ENCODE measurements around the gene ZDHHC19. TPM values are rescaled to one million over a fixed set of nuclear protein-coding genes. Genes with fewer than 3 reads are reported as not detected.

Gene ZDHHC19
- total RNA-seq, 3 donors from 2014 or later, result not detected

- DNase-seq (ENCODE audit: low spot score in 2 of 2), result no peak
- intact Hi-C loops (cut with DNase I; ENCODE audit: low total_unique reads), result no loop called here
- Histone ChIP-seq H3K27me3 (no peaks in the 10 kb centered on the region), H3K36me3 (no peaks in the 10 kb centered on the region), H3K27ac (no peak overlapping the region), H3K4me1 (no peaks in the 10 kb centered on the region), H3K9me3 (no peaks in the 10 kb centered on the region), H3K4me3 (no peak overlapping the region)
- TF ChIP-seq, protein P1, sequence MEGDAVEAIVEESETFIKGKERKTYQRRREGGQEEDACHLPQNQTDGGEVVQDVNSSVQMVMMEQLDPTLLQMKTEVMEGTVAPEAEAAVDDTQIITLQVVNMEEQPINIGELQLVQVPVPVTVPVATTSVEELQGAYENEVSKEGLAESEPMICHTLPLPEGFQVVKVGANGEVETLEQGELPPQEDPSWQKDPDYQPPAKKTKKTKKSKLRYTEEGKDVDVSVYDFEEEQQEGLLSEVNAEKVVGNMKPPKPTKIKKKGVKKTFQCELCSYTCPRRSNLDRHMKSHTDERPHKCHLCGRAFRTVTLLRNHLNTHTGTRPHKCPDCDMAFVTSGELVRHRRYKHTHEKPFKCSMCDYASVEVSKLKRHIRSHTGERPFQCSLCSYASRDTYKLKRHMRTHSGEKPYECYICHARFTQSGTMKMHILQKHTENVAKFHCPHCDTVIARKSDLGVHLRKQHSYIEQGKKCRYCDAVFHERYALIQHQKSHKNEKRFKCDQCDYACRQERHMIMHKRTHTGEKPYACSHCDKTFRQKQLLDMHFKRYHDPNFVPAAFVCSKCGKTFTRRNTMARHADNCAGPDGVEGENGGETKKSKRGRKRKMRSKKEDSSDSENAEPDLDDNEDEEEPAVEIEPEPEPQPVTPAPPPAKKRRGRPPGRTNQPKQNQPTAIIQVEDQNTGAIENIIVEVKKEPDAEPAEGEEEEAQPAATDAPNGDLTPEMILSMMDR (IDR thresholded peaks at IDR 0.05), result no peak
- TF ChIP-seq POLR2AphosphoS5 (IDR thresholded peaks at IDR 0.05) (no peak), POLR2A (IDR thresholded peaks at IDR 0.05) (no peak)
Measured at GRCh38 chr3:196203846-196204245, 7.4 kb downstream of the ZDHHC19 start.

DNA sequence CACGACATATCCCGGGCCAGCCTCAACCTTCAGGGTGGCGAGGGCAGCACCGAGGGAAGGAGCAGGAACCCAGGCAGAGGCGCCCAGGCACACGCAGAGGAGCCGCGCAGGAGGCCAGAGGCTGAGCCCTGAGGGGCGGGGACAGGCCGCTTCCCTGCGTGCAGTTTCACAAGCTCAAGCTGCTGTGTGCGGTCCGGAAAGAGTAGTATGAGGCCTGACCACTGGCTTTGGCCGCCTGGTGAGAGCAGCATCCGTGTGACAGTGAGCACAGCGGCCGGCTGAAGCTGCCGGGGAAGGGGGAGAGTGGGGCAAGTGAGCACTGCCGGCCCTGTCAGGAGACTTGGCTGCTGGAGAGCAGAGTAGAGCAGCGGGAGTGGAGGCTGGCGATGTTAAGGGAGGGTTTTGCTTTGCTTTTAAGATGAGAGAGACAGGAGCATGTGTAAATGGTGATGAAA, 8.7 kb downstream of the ZDHHC19 start:
- Histone ChIP-seq H3K27ac (peak overlapping the region in 1 of 2 donors; percentile 17), H3K4me3 (peak overlapping the region in 1 of 3 donors; percentile 4), H3K27me3 (no peaks in the 10 kb centered on the region), H3K9me3 (no peaks in the 10 kb centered on the region), H3K4me1 (no peaks in the 10 kb centered on the region), H3K36me3 (no peaks in the 10 kb centered on the region)
- no peak for DNase-seq (ENCODE audit: low spot score in 2 of 2)
- TF ChIP-seq, protein P1 (IDR thresholded peaks at IDR 0.05), result no peak
- intact Hi-C loops (cut with DNase I; ENCODE audit: low total_unique reads), result no loop called here

- H3K36me3 ChIP-seq, result no peaks in the 10 kb centered on the region
- no peak overlapping the region for H3K27ac ChIP-seq
- intact Hi-C loops (cut with DNase I; ENCODE audit: low total_unique reads), result loop anchor here (5.0 kb wide), 1 partner anchor 127 kb away; no protein-coding TSS in a partner anchor
- H3K27me3 ChIP-seq, result no peaks in the 10 kb centered on the region
- DNase-seq (ENCODE audit: low spot score in 2 of 2), result no peak
- H3K9me3 ChIP-seq, result no peaks in the 10 kb centered on the region
- no peak for TF ChIP-seq POLR2AphosphoS5 (IDR thresholded peaks at IDR 0.05)
- TF ChIP-seq, protein P1 (IDR thresholded peaks at IDR 0.05), result no peak
- no peak for TF ChIP-seq POLR2A (IDR thresholded peaks at IDR 0.05)
- H3K4me3 ChIP-seq, result no peak overlapping the region
- H3K4me1 ChIP-seq, result no peaks in the 10 kb centered on the region
Measured at GRCh38 chr3:196198771-196199753, 12.1 kb downstream of the ZDHHC19 start.

- Histone ChIP-seq H3K27ac (no peak overlapping the region), H3K27me3 (no peaks in the 10 kb centered on the region), H3K9me3 (no peaks in the 10 kb centered on the region), H3K36me3 (no peaks in the 10 kb centered on the region), H3K4me3 (no peak overlapping the region), H3K4me1 (no peaks in the 10 kb centered on the region)
- TF ChIP-seq POLR2AphosphoS5 (IDR thresholded peaks at IDR 0.05) (no peak), POLR2A (IDR thresholded peaks at IDR 0.05) (no peak)
- TF ChIP-seq, protein P1 (IDR thresholded peaks at IDR 0.05), result no peak
- intact Hi-C loops (cut with DNase I; ENCODE audit: low total_unique reads), result loop anchor here (5.0 kb wide), 1 partner anchor 126 kb away; no protein-coding TSS in a partner anchor
- no peak for DNase-seq (ENCODE audit: low spot score in 2 of 2)
Measured at GRCh38 chr3:196198081-196198675, 13.0 kb downstream of the ZDHHC19 start.

DNA sequence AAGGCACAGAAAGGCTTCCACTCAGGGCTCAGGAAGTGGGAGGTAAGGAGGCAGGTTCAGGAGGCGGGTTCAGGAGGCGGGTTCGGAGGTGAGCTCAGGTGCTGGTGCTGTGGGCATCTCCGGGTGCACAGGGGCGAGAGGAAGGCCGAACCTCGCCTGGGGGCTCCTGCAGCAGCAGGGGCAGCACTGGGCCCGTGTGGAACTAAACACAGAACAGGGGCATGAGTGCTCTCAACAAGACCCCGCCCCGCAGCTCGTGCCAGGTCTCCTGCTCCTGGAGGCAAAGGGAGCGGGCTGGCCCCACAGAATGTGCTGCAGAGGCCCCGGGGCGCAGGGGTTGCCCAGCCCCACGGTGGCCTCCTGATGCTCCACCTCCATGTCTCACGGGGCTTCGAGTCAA, 13.7 kb downstream of the ZDHHC19 start:
- H3K4me1 ChIP-seq, result no peaks in the 10 kb centered on the region
- no peak for TF ChIP-seq POLR2A (IDR thresholded peaks at IDR 0.05)
- TF ChIP-seq, protein P1 (IDR thresholded peaks at IDR 0.05), result no peak
- no peak for TF ChIP-seq POLR2AphosphoS5 (IDR thresholded peaks at IDR 0.05)
- no peak overlapping the region for H3K27ac ChIP-seq
- no peak overlapping the region for H3K4me3 ChIP-seq
- no peaks in the 10 kb centered on the region for H3K27me3 ChIP-seq
- H3K36me3 ChIP-seq, result no peaks in the 10 kb centered on the region
- intact Hi-C loops (cut with DNase I; ENCODE audit: low total_unique reads), result loop anchor here (5.0 kb wide), 1 partner anchor 125 kb away; no protein-coding TSS in a partner anchor
- DNase-seq (ENCODE audit: low spot score in 2 of 2), result no peak
- H3K9me3 ChIP-seq, result no peaks in the 10 kb centered on the region
